ENCODE measurements around the gene GJB5.

DNA sequence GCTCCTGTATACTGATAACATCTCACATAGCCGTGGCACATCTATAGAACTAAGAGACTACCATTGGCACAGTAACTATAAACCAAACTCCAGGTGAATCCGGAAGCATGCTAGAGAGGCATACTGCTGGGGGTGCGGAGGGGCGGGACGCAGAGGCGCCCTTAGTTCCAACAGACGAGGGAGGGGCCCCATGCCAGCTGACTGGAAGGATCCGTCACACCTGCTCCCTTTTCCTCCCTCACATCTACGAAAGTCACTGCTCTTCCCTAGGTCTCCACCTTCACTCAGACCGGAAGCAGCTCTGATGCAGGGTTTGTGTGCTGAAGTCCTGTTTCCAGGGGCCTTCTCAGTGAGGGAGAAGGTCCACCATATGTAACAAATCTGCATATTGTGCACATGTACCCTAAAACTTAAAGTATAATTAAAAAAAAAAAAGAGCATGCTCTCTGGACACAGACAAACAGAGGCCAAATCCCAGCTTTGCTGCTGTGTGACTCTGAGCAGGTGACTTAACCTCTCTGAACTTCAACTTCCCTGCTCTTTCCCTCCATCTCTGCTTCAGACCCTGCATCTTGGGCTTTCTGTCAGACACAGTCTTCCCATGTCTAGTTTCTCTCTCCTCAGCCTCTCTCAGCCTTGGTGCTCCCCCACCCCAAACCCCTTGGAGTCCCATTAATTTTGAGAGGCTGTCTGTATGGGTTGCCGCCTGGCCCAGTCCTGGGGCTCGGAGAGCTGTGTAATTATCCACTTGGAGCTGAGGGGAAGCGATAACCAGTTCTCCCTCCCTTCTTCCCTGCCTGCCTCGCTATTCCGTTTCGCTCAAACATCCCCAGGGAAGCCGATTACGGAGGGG lies 7.8 kb upstream of the GJB5 start:
- TF ChIP-seq, protein P1, sequence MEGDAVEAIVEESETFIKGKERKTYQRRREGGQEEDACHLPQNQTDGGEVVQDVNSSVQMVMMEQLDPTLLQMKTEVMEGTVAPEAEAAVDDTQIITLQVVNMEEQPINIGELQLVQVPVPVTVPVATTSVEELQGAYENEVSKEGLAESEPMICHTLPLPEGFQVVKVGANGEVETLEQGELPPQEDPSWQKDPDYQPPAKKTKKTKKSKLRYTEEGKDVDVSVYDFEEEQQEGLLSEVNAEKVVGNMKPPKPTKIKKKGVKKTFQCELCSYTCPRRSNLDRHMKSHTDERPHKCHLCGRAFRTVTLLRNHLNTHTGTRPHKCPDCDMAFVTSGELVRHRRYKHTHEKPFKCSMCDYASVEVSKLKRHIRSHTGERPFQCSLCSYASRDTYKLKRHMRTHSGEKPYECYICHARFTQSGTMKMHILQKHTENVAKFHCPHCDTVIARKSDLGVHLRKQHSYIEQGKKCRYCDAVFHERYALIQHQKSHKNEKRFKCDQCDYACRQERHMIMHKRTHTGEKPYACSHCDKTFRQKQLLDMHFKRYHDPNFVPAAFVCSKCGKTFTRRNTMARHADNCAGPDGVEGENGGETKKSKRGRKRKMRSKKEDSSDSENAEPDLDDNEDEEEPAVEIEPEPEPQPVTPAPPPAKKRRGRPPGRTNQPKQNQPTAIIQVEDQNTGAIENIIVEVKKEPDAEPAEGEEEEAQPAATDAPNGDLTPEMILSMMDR (conservative IDR thresholded peaks at IDR 0.05) = no peak
- TF ChIP-seq EZH2 (IDR thresholded peaks at IDR 0.05; ENCODE audit: low read depth) = no peak
